Right lobe of liver (tissue), 4 donors: ENCODE data around the gene SGCA.

Experiments used
- CTCF ChIP-seq, 4 donors: fragments of 200-600 bp in 3 of 4; fragments of 450-650 bp in 1 of 4; IDR thresholded peaks; one replicate each; pipeline versions ENCODE4 v1.5.1 to v1.8.0; 2016 to 2022; ENCODE audit warnings: antibody characterized with exemption in 4 of 4, mild to moderate bottlenecking in 2 of 4
- POLR2A ChIP-seq: fragments of 450-650 bp; IDR thresholded peaks from one replicate; pipeline ENCODE4 v1.6.1; 2017; ENCODE audit warnings: antibody characterized with exemption, mild to moderate bottlenecking
- donor health status: DM: no; HTN: no; CAD: no.
- donor health status: DM: no; HTN: no; CAD: no.
- donor health status: DM: no; HTN: yes; CAD: no.

GRCh38 chr17:50144355-50144754 lies 21.4 kb upstream of the SGCA start:
- TF ChIP-seq CTCF (IDR thresholded peaks at IDR 0.05) (no peak), POLR2A (no peak)
